Right renal cortex interstitium (tissue), 3 donors: ENCODE data around the gene CHST5. TPM values are rescaled to one million over a fixed set of nuclear protein-coding genes. Genes with fewer than 3 reads are reported as not detected.
"Not testable (repeated sequence)": the region's sequence is repeated elsewhere in the genome, so short reads cannot be mapped to it uniquely, and the experiment has no call there.

Source experiments
- DNase-seq, 3 donors: peaks; one replicate each; pipeline ENCODE4 v3.0.0-alpha.2; 2013; ENCODE audit warnings: low read depth in 3 of 3, low spot score in 2 of 3
- polyA plus RNA-seq, 3 donors: library from polyadenylated mRNA; unstranded; fragments of 120-200 nt; gene quantifications; one replicate each; pipeline ENCODE4 v1.2.1, GENCODE V29; 2013; ENCODE audit not compliant: insufficient read length in 3 of 3

The CHST5 gene
- polyA plus RNA-seq, 3 donors = 0.62 to 0.78 (median 0.64) TPM

- DNase-seq = no peak
Observed at GRCh38 chr16:75552951-75553350, 17.0 kb upstream of the CHST5 start.

DNA sequence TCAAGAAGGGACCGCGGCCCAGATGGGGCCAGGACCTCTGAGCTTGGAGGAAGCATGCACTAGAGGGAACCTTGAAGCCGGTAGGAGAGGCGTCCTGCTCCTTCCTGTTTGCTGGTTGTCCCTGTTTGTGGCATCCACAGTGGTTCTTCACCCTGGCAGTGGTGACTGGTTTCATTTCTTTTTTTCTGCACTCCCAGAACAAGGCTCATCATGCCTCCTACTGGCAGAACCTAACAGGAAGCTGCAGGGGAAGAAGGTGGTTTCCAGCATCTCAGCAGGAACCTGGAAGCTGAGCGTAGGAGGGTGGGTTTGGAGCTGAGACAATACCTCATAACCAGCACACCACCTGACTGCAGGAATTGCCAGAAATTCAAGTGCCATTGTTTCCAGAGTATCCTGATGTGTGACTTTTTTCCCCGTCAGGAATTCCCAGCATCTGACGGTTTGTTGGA lies 14.3 kb upstream of the CHST5 start:
- DNase-seq = no peak

DNA sequence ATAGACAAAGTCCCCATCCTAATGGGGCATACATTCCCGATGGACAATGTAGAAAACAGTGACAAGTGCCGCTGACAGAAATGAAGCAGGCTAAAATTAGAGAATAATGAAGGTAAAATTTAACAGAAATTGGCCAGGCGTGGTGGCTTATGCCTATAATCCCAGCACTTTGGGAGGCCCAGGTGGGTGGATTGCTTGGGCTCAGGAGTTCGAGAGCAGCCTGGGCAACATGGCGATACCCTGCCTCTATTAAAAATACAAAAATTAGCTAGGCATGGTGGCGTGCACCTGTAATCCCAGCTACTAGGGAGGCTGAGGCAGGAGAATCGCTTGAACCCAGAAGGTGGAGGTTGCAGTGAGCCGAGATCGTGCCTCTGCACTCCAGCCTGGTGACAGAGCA lies 12.5 kb upstream of the CHST5 start:
- not testable (repeated sequence) for DNase-seq

GRCh38 chr16:75546293-75546692 lies 10.4 kb upstream of the CHST5 start:
- no peak for DNase-seq

GRCh38 chr16:75545879-75546278 lies 10.0 kb upstream of the CHST5 start:
- not testable (repeated sequence) for DNase-seq

DNA sequence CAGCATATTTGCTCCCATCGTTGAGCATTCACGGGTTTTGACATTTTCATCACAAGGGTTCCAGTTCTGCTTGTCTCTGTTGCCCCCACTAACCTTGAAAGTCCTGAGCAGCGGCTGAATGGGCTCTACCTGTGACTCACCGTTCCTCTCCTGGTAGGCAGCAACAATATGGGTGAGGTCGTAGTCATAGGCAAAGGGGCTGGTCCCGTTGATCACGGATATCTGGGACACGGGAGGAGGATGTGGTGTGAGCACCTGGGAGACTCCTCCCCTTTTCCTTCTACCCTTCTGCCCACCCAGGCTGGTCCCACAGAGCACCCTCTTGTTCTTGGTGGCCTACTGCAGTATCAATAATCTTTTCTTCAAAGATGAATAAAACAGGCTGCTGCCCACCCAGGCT lies 6.6 kb upstream of the CHST5 start:
- not testable (repeated sequence) for DNase-seq

- no peak for DNase-seq
Observed at GRCh38 chr16:75541236-75541635, 5.3 kb upstream of the CHST5 start.

DNA sequence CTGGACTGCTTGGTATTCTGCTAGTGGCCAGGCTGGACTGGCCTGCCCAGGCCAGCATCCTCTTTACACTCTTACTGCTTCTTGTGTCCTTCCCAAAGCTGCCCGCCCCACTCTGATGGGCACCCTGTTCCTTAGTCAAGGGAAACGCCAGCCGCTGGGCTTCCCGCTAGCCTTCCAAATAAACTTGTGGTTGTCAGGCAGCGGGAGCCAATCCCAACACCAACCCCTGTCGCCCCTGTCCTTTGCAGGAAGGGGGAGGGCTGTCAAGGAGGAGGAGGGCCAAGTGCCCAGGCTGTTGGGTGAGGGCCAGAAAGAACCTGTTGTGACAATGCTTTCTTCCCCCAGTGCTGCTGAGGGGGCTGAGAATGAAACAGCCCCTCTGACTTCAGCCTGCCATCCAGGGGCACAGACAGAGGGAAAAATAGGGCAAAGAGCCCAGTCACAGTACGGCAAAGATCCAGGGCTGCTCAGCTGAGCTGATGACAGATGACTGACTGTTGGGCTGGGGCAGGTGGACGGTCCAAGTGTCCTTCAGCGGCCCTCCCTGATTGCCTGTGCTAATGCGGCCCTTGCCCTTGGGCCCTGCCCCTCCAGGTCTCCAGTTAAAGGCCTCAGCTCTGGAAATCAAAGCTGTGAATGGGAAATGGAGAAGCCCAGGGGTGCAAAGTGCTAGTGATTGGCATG lies 3.1 kb upstream of the CHST5 start:
- DNase-seq = not testable (repeated sequence)

DNA sequence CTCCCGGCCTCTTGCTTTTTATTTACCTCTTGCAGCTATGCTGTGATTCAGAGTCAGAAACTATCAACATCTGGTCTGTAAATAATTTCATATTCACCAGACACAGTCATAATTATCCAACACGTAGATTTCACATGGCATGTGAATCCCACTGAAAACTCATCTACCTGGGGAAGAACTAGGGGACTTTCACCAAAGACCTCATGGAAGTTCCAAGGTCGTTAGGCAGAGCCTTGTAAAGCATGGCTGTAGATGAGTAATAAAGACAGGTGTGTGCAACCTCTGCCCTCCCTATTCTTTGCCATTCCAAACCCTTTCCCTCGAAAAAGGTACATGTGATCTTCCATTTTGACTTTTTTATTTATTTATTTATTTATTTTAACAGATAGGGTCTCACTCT lies 1.9 kb upstream of the CHST5 start:
- DNase-seq = no peak

GRCh38 chr16:75535211-75535843 lies 581 bp downstream of the CHST5 start:
- no peak for DNase-seq

DNA sequence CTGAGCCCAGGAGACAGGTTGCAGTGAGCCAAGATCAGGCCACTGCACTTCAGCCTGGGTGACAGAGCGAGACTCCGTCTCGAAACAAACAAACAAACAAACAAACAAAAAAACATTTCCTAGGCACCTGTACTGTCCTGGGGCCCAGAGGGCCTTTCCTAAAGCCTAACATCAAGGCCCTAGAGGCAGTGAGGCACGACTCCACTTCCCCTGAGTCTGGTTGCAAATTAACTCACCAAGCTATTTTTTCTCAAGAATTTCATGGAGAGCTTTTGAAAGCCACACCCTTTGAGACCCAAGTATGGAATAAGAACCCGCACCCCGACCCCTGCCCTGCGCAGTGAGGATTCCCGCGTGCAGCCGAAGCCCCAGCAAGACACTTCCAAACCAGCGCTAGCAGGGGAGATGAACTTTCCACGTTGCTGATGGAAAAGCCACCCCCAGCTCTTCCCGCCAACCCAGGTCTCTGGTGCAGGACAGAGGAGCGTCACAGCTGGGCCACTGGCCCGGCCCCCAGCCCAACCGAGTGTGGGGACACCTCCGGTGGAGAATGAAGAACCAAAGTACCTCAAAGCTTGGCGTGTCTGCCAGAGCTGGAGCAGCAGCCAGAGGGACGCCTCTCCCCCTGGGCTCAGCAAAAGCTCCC lies 1.2 kb downstream of the CHST5 start:
- no peak for DNase-seq

DNA sequence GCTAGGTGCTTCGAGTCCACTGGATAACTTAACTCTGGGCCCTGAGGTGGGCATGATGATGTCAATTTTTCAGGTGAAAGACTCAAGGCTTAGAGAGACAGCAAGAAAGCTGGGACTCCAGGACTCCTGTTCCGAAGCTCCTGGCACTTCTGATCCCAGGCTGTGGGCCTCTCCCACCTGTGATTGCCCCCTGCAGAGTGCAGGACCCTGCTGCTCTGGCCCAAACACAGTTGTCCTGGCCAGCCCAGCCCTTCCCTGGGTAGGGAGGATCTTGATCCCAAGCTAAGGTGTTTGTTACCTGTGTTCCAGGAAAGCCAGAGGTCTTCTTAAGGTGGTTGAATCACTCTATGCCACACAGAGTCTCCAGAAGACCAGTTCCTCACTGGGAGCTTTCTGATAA lies 3.1 kb downstream of the CHST5 start:
- no peak for DNase-seq

DNA sequence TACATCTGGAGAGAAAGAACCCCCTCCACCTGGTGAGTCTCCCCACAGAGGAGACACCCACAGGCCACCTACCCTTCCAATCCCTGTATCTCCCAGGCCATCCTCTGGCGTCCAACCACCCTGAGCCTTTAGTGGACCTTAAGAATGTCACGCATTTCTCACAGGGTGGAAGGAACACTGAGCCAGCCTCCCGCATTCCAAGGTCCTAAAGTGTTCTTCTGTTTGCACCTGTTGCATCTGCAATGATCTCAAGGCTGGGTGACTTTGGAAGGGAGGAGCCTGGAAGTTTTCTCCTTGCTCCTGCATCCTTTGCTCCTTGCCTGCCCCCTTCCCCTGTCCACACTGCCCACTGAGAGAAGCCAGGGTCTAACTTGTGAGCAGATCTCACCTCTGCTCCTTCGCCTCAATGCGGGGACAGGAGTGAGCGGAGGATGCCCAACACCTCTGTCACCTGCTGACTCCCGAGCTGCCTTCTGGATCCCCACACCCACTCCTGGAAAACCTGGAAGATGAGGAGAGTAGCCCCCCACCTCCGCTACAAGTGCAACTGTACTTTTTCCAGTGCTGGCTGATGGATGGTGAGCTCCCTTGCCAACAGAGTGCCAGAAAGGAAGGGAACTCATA lies 3.7 kb downstream of the CHST5 start:
- no peak for DNase-seq

GRCh38 chr16:75529959-75530358 lies 5.9 kb downstream of the CHST5 start:
- DNase-seq = no peak

- DNase-seq = no peak
Observed at GRCh38 chr16:75529056-75529905, 6.6 kb downstream of the CHST5 start.

DNA sequence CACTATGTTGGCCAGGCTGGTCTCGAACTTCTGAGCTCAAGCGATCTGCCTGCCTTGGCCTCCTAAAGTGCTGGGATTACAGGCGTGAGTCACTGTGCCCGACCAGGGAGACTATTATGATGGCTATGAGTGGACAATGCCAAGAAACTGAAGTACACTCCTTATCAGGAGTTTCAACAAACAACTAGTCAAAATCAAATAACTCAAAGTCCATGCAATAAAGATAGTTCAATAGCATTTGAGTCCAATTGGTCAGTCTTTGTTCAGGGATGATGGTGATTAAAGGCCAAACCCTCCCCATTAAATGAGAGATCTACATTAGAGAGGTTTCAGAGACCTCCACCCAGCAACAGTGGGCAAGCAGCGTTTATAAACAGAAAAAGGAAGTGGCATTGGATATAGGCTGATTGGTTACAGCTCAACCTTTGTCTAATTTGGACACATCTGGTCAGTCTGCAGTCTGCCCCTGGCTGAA lies 8.0 kb downstream of the CHST5 start:
- no peak for DNase-seq

DNA sequence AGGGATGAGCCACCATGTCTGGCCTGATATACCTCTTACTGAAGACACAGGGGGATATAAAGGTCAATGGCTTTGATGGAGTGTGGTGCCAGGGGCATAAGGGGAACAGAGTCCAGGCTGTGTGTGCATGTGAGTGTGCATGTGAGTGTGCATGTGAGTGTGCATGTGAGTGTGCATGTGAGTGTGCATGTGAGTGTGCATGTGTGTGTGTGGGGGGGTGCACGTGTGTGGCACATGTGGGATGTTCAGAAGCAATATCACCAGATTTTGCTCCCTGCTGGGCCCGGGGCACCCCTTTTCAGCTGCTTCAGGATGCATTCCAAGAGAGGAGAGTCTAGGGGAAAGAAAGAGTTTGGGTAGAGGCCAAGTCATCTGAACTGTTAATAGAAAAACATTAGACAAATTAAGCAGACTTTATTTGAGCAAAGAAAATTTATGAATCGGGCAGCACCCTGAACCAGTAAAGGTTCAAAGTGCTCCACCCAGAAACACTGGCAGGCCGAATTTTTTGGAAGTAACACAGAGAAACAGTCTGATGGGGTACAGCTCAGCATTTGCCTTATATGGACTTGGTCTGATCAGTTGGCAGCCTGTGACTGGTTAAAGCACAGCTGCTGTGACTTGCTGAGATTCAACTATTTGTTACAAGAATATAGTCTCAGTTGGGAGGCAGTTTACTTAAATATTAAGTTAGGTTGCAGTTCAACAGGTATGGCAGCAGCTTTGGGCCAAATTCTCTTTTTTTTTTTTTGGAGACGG lies 9.7 kb downstream of the CHST5 start:
- DNase-seq = no peak

- no peak for DNase-seq
Observed at GRCh38 chr16:75519175-75519574, 16.7 kb downstream of the CHST5 start.

DNA sequence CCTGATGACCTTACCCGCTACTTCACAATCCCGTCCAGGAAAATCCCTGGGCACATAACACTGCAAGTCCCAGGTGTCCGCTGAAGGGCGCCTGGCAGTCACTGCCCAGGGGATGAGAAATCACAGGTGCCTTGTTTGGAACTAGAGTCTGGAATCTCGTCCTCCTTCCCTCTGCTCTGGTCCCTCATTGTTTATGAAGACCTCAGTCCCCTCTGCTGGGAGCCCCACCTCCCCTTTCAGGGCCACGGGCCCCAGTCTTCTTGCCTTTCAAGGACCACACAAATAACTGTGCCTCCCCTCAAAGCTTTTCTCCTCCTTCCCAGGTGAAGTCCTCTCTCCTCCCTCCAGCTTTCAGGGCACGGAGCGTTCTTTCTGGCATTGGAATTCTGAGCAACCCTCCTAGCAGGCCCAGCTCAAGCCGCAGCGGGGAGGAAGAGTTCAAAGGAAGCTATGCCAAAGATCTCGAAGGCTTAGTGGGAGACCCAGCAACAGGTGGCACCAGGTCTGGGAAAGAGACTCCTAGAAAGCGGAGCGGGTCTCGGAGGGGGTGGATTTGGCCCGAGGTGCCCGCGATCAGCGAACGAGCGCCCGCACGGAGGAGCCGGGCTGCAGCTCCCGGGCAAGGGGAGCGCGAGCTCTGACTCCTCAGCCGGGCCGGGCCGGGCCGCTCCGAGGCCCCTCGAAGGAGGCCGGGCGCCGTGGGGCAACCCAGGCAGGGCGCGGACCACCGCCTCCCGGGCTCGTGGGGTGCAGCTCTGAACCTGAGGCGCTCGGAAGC lies 19.5 kb downstream of the CHST5 start:
- DNase-seq = not testable (repeated sequence)
